MG63 (cell line): ENCODE results near the gene NRDC. TPM values are rescaled to one million over a fixed set of nuclear protein-coding genes. Genes with fewer than 3 reads are reported as not detected.
"Not testable (repeated sequence)": the region's sequence is repeated elsewhere in the genome, so short reads cannot be mapped to it uniquely, and the experiment has no call there.

Source experiments
- DNase-seq: peaks from one replicate; pipeline ENCODE4 v3.0.0-alpha.2; 2020
- H3K27me3 ChIP-seq: fragments of 250-450 bp; sonication (Bioruptor Pico); 2 replicates; pipeline ENCODE4 v1.5.1; 2020; ENCODE audit warnings: mild to moderate bottlenecking, moderate library complexity
- H3K36me3 ChIP-seq: fragments of 250-450 bp; sonication (Bioruptor Pico); 2 replicates; pipeline ENCODE4 v1.5.1; 2020; ENCODE audit warnings: mild to moderate bottlenecking, moderate library complexity
- H3K4me3 ChIP-seq: fragments of 250-450 bp; sonication (Bioruptor Pico); 2 replicates; pipeline ENCODE4 v1.5.1; 2020; ENCODE audit warnings: mild to moderate bottlenecking, moderate library complexity
- H3K9me3 ChIP-seq: fragments of 250-450 bp; sonication (Bioruptor Pico); 2 replicates; pipeline ENCODE4 v1.5.1; 2020; ENCODE audit warnings: mild to moderate bottlenecking, moderate library complexity
- total RNA-seq: library from RNA; depleted of rRNA; stranded (reverse); fragments of >200 nt; shearing (Covaris generic); gene quantifications from 2 replicates; pipeline ENCODE4 v1.2.3, GENCODE V29; 2014; ENCODE audit warnings: low replicate concordance

The NRDC gene
- total RNA-seq, 1 experiment from 2014 or later = 85.9 TPM

DNA sequence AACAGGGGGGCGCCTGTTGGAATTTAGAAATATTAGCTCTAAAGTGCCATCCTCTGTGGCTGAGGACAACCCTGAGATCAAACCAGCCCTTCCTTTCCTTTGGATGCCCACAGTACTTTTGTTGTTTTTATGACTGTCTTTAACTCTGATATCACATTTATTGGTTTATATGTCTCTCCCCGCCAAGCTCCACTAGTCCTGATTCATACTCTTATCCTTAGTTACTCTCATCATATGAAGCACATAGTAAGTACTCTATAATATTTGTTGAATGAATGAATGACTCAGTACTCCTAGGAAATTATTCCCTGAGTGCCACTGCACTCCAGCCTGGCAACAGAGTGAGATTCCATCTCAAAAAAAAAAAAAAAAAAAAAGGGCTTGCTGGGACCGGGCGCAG, 22.6 kb upstream of the NRDC start:
- Histone ChIP-seq H3K36me3 (no peaks in the 10 kb centered on the region), H3K27me3 (no peaks in the 10 kb centered on the region), H3K4me3 (no peak overlapping the region), H3K9me3 (no peaks in the 10 kb centered on the region; the same call in 1 of the 2 replicates)
- no peak for DNase-seq

GRCh38 chr1:51899022-51899421, 20.5 kb upstream of the NRDC start:
- Histone ChIP-seq H3K4me3 (no peak overlapping the region), H3K36me3 (no peaks in the 10 kb centered on the region)
- no peak for DNase-seq

GRCh38 chr1:51898090-51898734, 19.7 kb upstream of the NRDC start:
- no peaks in the 10 kb centered on the region; the same call in 1 of the 2 replicates for H3K9me3 ChIP-seq
- H3K27me3 ChIP-seq = no peaks in the 10 kb centered on the region
- no peaks in the 10 kb centered on the region for H3K36me3 ChIP-seq
- 0 out of 2 replicates have a peak overlapping the region, but pooled peaks have one; percentile 2 for H3K4me3 ChIP-seq
- peak; percentile 42 for DNase-seq

More at GRCh38 chr1:51899022-51899421, 20.5 kb upstream of the NRDC start:
- H3K9me3 ChIP-seq = no peaks in the 10 kb centered on the region; the same call in 1 of the 2 replicates
- H3K27me3 ChIP-seq = no peaks in the 10 kb centered on the region

DNA sequence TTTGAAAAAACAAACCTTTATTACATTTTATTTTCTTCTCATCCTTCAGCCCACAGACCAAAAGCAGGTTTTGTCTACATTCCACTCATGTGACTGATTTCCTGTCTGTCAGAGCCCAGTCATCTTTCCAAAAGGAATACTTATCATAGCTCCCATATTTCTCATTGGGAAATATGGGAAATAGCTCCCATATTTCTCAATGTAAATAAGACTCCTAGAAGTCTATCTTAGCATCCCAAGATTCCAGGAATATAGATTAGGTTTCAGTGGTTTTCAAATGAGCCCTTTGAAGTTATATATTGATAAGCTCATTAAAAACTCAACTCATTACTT, 19.1 kb upstream of the NRDC start:
- DNase-seq = peak; percentile 41
- no peaks in the 10 kb centered on the region for H3K27me3 ChIP-seq
- 0 out of 2 replicates have a peak overlapping the region, but pooled peaks have one; percentile 2 for H3K4me3 ChIP-seq
- no peaks in the 10 kb centered on the region; the same call in 1 of the 2 replicates for H3K9me3 ChIP-seq
- no peaks in the 10 kb centered on the region for H3K36me3 ChIP-seq

GRCh38 chr1:51894748-51895147, 16.2 kb upstream of the NRDC start:
- not testable (repeated sequence) for H3K4me3 ChIP-seq, DNase-seq, H3K27me3 ChIP-seq, H3K36me3 ChIP-seq, H3K9me3 ChIP-seq

GRCh38 chr1:51878308-51878615, 265 bp downstream of the NRDC start:
- Histone ChIP-seq H3K27me3 (no peaks in the 10 kb centered on the region), H3K4me3 (peak overlapping the region; percentile 90), H3K36me3 (peaks cover 39% of the 10 kb centered on the region), H3K9me3 (peaks cover 5% of the 10 kb centered on the region; the same call in 1 of the 2 replicates)
- no peak for DNase-seq

GRCh38 chr1:51877434-51878307, 856 bp downstream of the NRDC start:
- peak; percentile 19 for DNase-seq
- Histone ChIP-seq H3K36me3 (peaks cover 45% of the 10 kb centered on the region), H3K4me3 (peak overlapping the region; percentile 90)

GRCh38 chr1:51875836-51876235, 2.7 kb downstream of the NRDC start:
- Histone ChIP-seq H3K27me3 (no peaks in the 10 kb centered on the region), H3K36me3 (peaks cover 46% of the 10 kb centered on the region), H3K4me3 (no peak overlapping the region), H3K9me3 (peaks cover 8% of the 10 kb centered on the region)
- DNase-seq = no peak

More at GRCh38 chr1:51877434-51878307, 856 bp downstream of the NRDC start:
- no peaks in the 10 kb centered on the region for H3K27me3 ChIP-seq
- peaks cover 8% of the 10 kb centered on the region for H3K9me3 ChIP-seq

DNA sequence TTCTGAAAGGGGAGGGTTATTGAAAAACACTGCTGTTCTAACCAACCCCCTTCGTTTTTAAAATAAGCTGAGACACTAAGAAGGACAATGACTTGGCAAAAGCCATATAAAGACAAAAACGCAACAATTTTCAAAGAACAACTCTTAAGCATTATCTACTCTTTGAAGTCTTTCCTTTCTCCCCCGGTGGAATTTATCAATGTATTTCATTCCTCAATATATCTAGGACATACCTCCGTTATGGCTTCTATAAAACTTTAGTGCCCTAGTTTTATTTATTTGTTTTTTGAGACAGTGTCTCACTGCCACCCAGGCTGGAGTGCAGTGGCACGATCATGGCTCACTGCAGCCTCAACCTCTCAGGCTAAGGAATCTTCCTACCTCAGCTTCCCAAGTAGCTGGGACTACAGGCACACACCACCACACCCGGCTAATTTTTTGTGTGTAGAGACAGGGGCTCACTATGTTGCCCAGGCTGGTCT, 3.2 kb downstream of the NRDC start:
- Histone ChIP-seq H3K36me3 (peaks cover 46% of the 10 kb centered on the region), H3K27me3 (no peaks in the 10 kb centered on the region), H3K4me3 (no peak overlapping the region), H3K9me3 (peaks cover 8% of the 10 kb centered on the region)
- DNase-seq = no peak

DNA sequence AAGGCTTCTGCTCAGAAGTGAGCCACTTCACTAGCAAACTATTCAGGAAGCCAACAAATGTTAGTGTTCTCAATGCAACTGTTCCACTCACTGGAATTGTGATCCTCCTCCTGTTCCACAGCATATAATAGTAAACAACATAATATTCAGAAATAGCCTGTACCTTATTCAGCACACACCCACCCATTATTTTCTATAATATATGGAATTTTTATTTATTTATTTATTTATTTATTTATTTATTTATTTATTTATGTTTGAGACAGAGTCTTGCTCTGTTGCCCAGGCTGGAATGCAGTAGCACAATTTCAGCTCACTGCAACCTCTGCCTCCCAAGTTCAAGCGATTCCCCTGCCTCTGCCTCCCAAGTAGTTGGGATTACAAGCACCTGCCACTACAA, 5.3 kb downstream of the NRDC start:
- H3K9me3 ChIP-seq, H3K4me3 ChIP-seq, H3K27me3 ChIP-seq, DNase-seq: not testable (repeated sequence)
- H3K36me3 ChIP-seq = peaks cover 45% of the 10 kb centered on the region

- no peak for DNase-seq
These were observed 7.1 kb downstream of the NRDC start for GRCh38 chr1:51871351-51871975.

GRCh38 chr1:51870603-51871350, 7.8 kb downstream of the NRDC start:
- DNase-seq = no peak
- Histone ChIP-seq H3K9me3 (peaks cover 5% of the 10 kb centered on the region), H3K27me3 (no peaks in the 10 kb centered on the region), H3K4me3 (no peak overlapping the region), H3K36me3 (peaks cover 29% of the 10 kb centered on the region)

More at GRCh38 chr1:51871351-51871975, 7.1 kb downstream of the NRDC start:
- no peaks in the 10 kb centered on the region for H3K27me3 ChIP-seq
- peaks cover 8% of the 10 kb centered on the region for H3K9me3 ChIP-seq
- no peak overlapping the region for H3K4me3 ChIP-seq
- H3K36me3 ChIP-seq = peaks cover 36% of the 10 kb centered on the region

DNA sequence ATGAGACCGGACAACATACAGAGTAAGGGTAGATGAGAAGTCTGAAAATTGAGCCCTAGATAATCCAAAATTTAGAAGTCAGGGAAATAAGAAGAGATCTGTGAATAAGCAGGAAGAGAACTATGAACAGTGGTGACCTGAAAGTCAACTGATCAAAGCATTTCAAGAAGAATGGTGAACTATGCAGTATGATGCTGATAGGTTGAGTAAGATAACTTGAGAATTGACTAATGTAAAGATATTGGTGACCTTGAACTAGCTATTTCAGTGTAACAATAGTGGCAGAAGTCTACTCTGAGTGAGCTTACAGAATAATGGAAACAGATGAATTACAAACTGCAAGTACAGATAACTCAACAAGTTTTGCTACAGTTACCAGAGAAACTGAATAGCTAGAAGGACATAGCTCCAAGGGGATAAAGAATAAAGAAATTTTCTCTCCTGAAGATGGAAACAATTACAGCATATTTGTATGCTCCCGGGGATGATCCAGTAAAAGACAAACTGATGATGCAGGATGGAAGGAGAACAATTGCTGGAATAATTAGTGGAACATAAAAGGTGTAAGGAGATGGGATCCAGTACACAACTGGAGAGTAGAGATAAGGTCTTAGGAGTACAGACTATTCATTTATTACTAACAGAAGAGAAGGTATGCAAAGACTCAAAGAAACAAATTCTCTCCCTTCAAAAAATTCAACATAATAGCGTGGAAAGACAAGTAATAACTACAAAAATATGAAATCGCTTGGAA, 10.9 kb downstream of the NRDC start:
- Histone ChIP-seq H3K4me3 (no peak overlapping the region), H3K9me3 (no peaks in the 10 kb centered on the region), H3K36me3 (peaks cover 10% of the 10 kb centered on the region), H3K27me3 (no peaks in the 10 kb centered on the region)
- DNase-seq = no peak

GRCh38 chr1:51863384-51863783, 15.1 kb downstream of the NRDC start:
- H3K9me3 ChIP-seq = no peaks in the 10 kb centered on the region
- H3K27me3 ChIP-seq = no peaks in the 10 kb centered on the region
- H3K4me3 ChIP-seq = no peak overlapping the region
- H3K36me3 ChIP-seq = peaks cover 10% of the 10 kb centered on the region; the same call in 1 of the 2 replicates
- no peak for DNase-seq

- Histone ChIP-seq H3K4me3 (no peak overlapping the region), H3K9me3 (no peaks in the 10 kb centered on the region), H3K27me3 (no peaks in the 10 kb centered on the region), H3K36me3 (peaks cover 17% of the 10 kb centered on the region)
- no peak for DNase-seq
These were observed 16.9 kb downstream of the NRDC start for GRCh38 chr1:51861669-51862068.

- Histone ChIP-seq H3K27me3 (no peaks in the 10 kb centered on the region), H3K9me3 (no peaks in the 10 kb centered on the region), H3K36me3 (peaks cover 25% of the 10 kb centered on the region), H3K4me3 (no peak overlapping the region)
- DNase-seq = no peak
These were observed 18.8 kb downstream of the NRDC start for GRCh38 chr1:51859735-51860134.
